ENCODE measurements around the gene REPIN1.
"Not testable (repeated sequence)": the region's sequence is repeated elsewhere in the genome, so short reads cannot be mapped to it uniquely, and the experiment has no call there.

REPIN1 gene

GRCh38 chr7:150384406-150385301 lies 16.0 kb downstream of the REPIN1 start:
- DNase-seq (ENCODE audit: low read depth, low spot score) = no peak
- no peaks in the 10 kb centered on the region for H3K36me3 ChIP-seq (ENCODE audit: insufficient read depth, low read length)
- H3K9ac ChIP-seq (ENCODE audit: insufficient read length) = no peak overlapping the region
- no peak overlapping the region for H3K4me3 ChIP-seq
- H3K27ac ChIP-seq = no peak overlapping the region
- no peaks in the 10 kb centered on the region for H3K9me3 ChIP-seq (ENCODE audit: low read depth, low read length)
- TF ChIP-seq FOXP2 (optimal IDR thresholded peaks at IDR 0.05; ENCODE audit: control extremely low read depth, extremely low read length, insufficient read depth) (no peak), EZH2 (IDR thresholded peaks at IDR 0.05) (no peak), POLR2AphosphoS5 (IDR thresholded peaks at IDR 0.05; ENCODE audit: borderline replicate concordance, low read depth, low read length) (no peak)

- Histone ChIP-seq H3K4me3 (no peak overlapping the region), H3K9me3 (ENCODE audit: low read depth, low read length) (no peaks in the 10 kb centered on the region), H3K36me3 (ENCODE audit: insufficient read depth, low read length) (no peaks in the 10 kb centered on the region), H3K27ac (no peak overlapping the region), H3K9ac (ENCODE audit: insufficient read length) (no peak overlapping the region)
- TF ChIP-seq EZH2 (IDR thresholded peaks at IDR 0.05) = no peak
- TF ChIP-seq FOXP2 (optimal IDR thresholded peaks at IDR 0.05; ENCODE audit: control extremely low read depth, extremely low read length, insufficient read depth) = no peak
- TF ChIP-seq POLR2AphosphoS5 (IDR thresholded peaks at IDR 0.05; ENCODE audit: borderline replicate concordance, low read depth, low read length) = no peak
- no peak for DNase-seq (ENCODE audit: low read depth, low spot score)
These were observed 16.7 kb downstream of the REPIN1 start for GRCh38 chr7:150385302-150385723.

DNA sequence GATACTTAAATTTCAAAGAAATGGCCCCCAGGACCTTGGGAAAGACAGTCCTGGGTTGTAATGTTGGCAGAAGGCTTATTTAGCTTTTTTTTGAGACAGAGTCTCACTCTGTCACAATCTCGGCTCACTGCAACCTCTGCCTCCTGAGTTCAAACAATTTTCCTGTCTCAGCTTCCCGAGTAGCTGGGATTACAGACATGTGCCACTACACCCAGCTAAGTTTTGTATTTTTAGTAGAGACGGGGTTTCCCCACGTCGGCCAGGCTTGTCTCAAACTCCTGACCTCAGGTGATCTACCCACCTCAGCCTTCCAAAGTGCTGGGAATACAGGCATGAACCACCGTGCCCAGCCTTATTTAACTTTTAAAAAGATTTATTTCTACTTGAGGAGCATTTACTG lies 17.3 kb downstream of the REPIN1 start:
- H3K36me3 ChIP-seq (ENCODE audit: insufficient read depth, low read length); H3K9me3 ChIP-seq (ENCODE audit: low read depth, low read length); H3K9ac ChIP-seq (ENCODE audit: insufficient read length); H3K27ac ChIP-seq; DNase-seq (ENCODE audit: low read depth, low spot score); H3K4me3 ChIP-seq: not testable (repeated sequence)

GRCh38 chr7:150388306-150388705 lies 19.7 kb downstream of the REPIN1 start:
- Histone ChIP-seq H3K27ac (no peak overlapping the region), H3K4me3 (no peak overlapping the region), H3K9me3 (ENCODE audit: low read depth, low read length) (no peaks in the 10 kb centered on the region), H3K36me3 (ENCODE audit: insufficient read depth, low read length) (no peaks in the 10 kb centered on the region), H3K9ac (ENCODE audit: insufficient read length) (no peak overlapping the region)
- DNase-seq (ENCODE audit: low read depth, low spot score) = no peak
- TF ChIP-seq FOXP2 (optimal IDR thresholded peaks at IDR 0.05; ENCODE audit: control extremely low read depth, extremely low read length, insufficient read depth) (no peak), POLR2AphosphoS5 (IDR thresholded peaks at IDR 0.05; ENCODE audit: borderline replicate concordance, low read depth, low read length) (no peak), EZH2 (IDR thresholded peaks at IDR 0.05) (no peak)

DNA sequence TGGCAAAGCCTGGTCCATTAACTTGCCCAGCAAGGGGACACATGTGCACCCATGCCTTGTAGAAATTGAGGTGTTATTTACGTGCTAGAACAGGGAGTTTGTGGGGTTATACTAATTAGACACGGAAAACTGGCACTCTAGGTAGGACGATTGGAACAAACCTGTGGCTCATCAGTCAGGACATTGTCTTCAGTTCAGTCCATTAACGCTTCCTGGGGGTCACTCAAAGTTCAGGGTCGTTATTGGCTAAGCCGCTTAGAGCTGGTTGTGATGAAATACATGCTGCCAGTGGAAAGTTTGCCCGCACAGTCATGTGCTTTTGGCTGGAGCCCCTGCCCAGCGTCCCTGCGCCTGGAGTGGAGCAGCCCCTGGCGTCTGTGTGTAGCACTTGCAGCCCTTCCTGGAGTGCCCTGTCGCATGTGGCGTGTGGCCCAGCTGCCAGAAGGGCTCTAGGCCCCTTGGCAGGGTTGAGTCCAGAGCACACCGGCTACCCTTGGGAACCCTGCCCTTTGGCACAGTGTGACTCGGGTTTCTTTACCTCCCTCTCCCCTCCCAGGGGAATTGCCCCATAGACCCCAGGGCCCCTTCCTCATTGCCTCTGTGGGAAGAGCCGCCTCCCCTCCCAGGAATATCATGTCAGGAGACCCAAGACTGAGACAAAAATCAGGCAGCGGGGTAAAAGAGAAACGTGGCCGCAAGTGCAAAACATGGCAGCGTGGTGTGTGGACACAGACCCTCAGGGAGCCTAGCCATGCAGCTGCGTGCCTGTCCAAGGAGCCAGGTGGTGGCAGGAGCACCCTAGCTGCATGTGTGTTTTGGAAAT lies 20.3 kb downstream of the REPIN1 start:
- no peak overlapping the region for H3K9ac ChIP-seq (ENCODE audit: insufficient read length)
- H3K36me3 ChIP-seq (ENCODE audit: insufficient read depth, low read length) = no peaks in the 10 kb centered on the region
- no peak overlapping the region for H3K27ac ChIP-seq
- TF ChIP-seq FOXP2 (optimal IDR thresholded peaks at IDR 0.05; ENCODE audit: control extremely low read depth, extremely low read length, insufficient read depth) = no peak
- no peak for TF ChIP-seq POLR2AphosphoS5 (IDR thresholded peaks at IDR 0.05; ENCODE audit: borderline replicate concordance, low read depth, low read length)
- TF ChIP-seq EZH2 (IDR thresholded peaks at IDR 0.05) = no peak
- no peak overlapping the region for H3K4me3 ChIP-seq
- no peak for DNase-seq (ENCODE audit: low read depth, low spot score)
- no peaks in the 10 kb centered on the region for H3K9me3 ChIP-seq (ENCODE audit: low read depth, low read length)

DNA sequence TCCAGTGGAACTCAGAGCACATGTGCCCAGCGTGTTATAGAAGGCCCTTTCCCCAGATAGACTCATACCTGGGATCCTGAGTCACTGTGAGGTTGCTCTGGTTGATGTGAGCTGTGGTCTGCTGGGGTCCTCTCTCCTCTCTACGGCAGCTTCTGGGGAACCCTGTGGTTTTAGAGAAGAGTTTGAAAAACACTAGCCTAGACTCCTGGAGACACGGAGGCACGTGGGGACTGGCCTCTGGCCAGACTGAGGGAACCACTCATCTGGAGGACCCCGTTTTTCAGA lies 20.9 kb downstream of the REPIN1 start:
- no peaks in the 10 kb centered on the region for H3K36me3 ChIP-seq (ENCODE audit: insufficient read depth, low read length)
- H3K4me3 ChIP-seq = no peak overlapping the region
- H3K9ac ChIP-seq (ENCODE audit: insufficient read length) = no peak overlapping the region
- TF ChIP-seq POLR2AphosphoS5 (IDR thresholded peaks at IDR 0.05; ENCODE audit: borderline replicate concordance, low read depth, low read length) (no peak), FOXP2 (optimal IDR thresholded peaks at IDR 0.05; ENCODE audit: control extremely low read depth, extremely low read length, insufficient read depth) (no peak), EZH2 (IDR thresholded peaks at IDR 0.05) (no peak)
- H3K9me3 ChIP-seq (ENCODE audit: low read depth, low read length) = no peaks in the 10 kb centered on the region
- H3K27ac ChIP-seq = no peak overlapping the region
- DNase-seq (ENCODE audit: low read depth, low spot score) = no peak

- Histone ChIP-seq H3K27ac (no peak overlapping the region), H3K9me3 (ENCODE audit: low read depth, low read length) (no peaks in the 10 kb centered on the region), H3K36me3 (ENCODE audit: insufficient read depth, low read length) (no peaks in the 10 kb centered on the region), H3K4me3 (no peak overlapping the region), H3K9ac (ENCODE audit: insufficient read length) (no peak overlapping the region)
- no peak for TF ChIP-seq EZH2 (IDR thresholded peaks at IDR 0.05)
- no peak for DNase-seq (ENCODE audit: low read depth, low spot score)
These were observed 21.6 kb downstream of the REPIN1 start for GRCh38 chr7:150390205-150390604.

DNA sequence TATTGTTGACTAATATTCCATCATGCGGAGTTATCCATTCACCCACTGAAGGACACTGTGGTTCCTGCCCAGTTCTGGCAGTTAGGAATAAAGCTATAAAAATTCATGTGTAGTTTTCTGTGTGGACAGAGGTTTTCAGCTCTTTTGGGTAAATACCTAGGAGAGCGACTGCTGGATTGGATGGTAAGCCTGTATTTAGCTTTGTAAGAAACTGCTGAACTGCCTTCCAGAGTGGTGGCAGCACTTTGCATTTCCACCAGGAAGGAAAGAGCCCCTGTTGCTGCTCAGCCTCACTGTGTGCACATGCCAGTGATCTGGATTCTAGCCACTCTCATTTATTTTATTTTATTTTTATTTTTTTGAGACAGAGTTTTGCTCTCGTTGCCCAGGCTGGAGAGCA lies 24.7 kb downstream of the REPIN1 start:
- Histone ChIP-seq H3K9me3 (ENCODE audit: low read depth, low read length) (no peaks in the 10 kb centered on the region), H3K27ac (no peak overlapping the region), H3K4me3 (no peak overlapping the region), H3K9ac (ENCODE audit: insufficient read length) (no peak overlapping the region), H3K36me3 (ENCODE audit: insufficient read depth, low read length) (no peaks in the 10 kb centered on the region; the same call in 1 of the 2 replicates)
- DNase-seq (ENCODE audit: low read depth, low spot score) = no peak
- TF ChIP-seq POLR2AphosphoS5 (IDR thresholded peaks at IDR 0.05; ENCODE audit: borderline replicate concordance, low read depth, low read length) (no peak), EZH2 (IDR thresholded peaks at IDR 0.05) (no peak), FOXP2 (optimal IDR thresholded peaks at IDR 0.05; ENCODE audit: control extremely low read depth, extremely low read length, insufficient read depth) (no peak)

Measured in SK-N-MC (cell line).